ENCODE measurements around the gene EGR2.

The EGR2 gene

DNA sequence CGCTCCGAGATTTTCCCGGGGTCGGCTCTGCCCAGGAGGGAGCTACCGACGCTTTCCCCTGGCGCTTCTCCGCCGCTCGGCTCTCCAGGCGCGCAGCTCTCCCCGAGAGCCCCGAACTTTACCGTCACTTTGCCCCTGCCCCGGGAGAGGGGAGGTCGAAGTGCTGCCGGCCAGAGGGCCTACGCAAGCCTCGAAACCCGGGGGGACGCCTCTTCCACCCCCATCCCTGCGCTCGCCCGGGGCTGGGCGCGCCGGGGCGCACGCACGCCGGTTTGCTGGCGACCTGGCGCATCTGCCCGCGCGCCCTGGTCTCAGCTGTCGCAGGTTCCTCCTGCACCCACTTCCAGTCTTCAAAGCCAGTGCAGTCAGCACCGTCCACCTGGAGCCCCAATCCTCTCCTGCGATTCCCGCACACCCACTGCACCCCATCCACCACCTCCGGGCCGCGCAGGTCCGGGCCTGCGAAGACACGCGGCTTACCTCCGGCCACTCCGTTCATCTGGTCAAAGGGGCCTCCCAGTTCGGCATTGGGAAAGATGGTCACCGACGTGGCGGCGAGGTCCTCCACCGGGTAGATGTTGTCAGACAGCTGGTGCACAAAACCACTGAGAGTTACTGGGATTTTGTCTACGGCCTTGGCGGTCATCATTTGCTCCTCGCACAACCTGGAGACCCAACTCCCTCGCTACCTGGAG is 638 bp downstream of the EGR2 start:
- no peak for DNase-seq (ENCODE audit: low read depth)
- in situ Hi-C loops (cut with HindIII; ENCODE audit: low sequenced_read_pairs), result no loop called here
- no peak for TF ChIP-seq CTCF (IDR thresholded peaks at IDR 0.05; ENCODE audit: low read depth, low read length, missing control alignments)
- peak overlapping the region; percentile 64 for H3K4me3 ChIP-seq (ENCODE audit: low read depth, low read length)

DNA sequence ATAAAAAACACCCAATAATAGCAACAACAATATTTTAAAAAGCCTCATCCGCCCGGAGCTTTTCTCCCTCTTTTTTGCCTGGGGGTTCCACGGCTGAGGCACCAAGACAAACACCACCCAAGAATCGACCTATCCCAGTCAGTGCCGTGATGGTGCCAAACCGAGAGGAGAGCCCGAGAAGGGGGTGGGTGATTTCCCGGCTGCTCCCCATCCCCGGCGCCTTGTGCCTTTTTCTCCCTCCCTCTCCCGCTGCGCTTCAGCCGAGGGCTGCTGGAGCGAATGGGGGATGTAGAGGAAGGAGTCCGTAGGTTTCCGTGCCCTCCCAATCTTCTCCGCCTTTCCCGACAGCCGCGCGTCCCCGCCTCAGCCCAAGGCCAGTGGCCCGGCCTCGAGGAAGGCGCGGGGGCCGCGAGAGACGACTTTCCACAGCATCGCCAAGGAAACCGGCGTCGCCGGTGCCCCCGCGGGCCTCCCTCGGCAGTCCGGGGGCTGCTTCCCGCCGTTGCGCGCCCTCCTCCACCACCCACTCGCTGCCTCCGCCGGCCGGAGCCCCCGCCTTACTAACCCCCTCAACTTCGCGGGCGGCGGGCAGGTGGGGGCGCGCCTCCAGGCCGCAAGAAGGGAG is 1.3 kb downstream of the EGR2 start:
- TF ChIP-seq CTCF (IDR thresholded peaks at IDR 0.05; ENCODE audit: low read depth, low read length, missing control alignments), result no peak
- in situ Hi-C loops (cut with HindIII; ENCODE audit: low sequenced_read_pairs), result no loop called here
- H3K4me3 ChIP-seq (ENCODE audit: low read depth, low read length), result peak overlapping the region; percentile 64
- no peak for DNase-seq (ENCODE audit: low read depth)

DNA sequence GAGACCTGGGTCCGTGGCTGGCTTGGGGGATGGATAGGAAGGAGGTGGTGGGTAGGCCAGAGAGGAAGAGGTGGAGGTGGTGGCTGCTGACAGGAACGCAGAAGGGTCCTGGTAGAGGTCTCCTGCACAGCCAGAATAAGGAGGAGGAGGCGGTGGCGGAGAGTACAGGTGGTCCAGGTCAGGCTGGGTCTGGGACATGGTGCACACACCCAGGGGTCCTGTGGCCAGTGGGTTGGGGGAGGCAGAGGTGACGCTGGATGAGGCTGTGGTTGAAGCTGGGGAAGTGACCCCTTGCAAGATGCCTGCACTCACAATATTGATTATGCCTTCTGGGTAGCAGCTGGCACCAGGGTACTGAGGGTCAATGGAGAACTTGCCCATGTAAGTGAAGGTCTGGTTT is 2.2 kb downstream of the EGR2 start:
- in situ Hi-C loops (cut with HindIII; ENCODE audit: low sequenced_read_pairs), result no loop called here
- no peak overlapping the region for H3K4me3 ChIP-seq (ENCODE audit: low read depth, low read length)
- no peak for TF ChIP-seq CTCF (IDR thresholded peaks at IDR 0.05; ENCODE audit: low read depth, low read length, missing control alignments)
- DNase-seq (ENCODE audit: low read depth), result no peak

GRCh38 chr10:62813453-62813852 is 2.7 kb downstream of the EGR2 start:
- no peak overlapping the region for H3K4me3 ChIP-seq (ENCODE audit: low read depth, low read length)
- in situ Hi-C loops (cut with HindIII; ENCODE audit: low sequenced_read_pairs), result no loop called here
- no peak for TF ChIP-seq CTCF (IDR thresholded peaks at IDR 0.05; ENCODE audit: low read depth, low read length, missing control alignments)
- no peak for DNase-seq (ENCODE audit: low read depth)

GRCh38 chr10:62812672-62813439 is 3.3 kb downstream of the EGR2 start:
- in situ Hi-C loops (cut with HindIII; ENCODE audit: low sequenced_read_pairs), result no loop called here
- no peak overlapping the region for H3K4me3 ChIP-seq (ENCODE audit: low read depth, low read length)
- no peak for DNase-seq (ENCODE audit: low read depth)
- no peak for TF ChIP-seq CTCF (IDR thresholded peaks at IDR 0.05; ENCODE audit: low read depth, low read length, missing control alignments)

- H3K4me3 ChIP-seq (ENCODE audit: low read depth, low read length), result no peak overlapping the region
- TF ChIP-seq CTCF (IDR thresholded peaks at IDR 0.05; ENCODE audit: low read depth, low read length, missing control alignments), result no peak
- DNase-seq (ENCODE audit: low read depth), result no peak
- in situ Hi-C loops (cut with HindIII; ENCODE audit: low sequenced_read_pairs), result no loop called here
Observed at GRCh38 chr10:62811159-62811875, 4.8 kb downstream of the EGR2 start.

All from astrocyte of the cerebellum (primary cell).